ENCODE results near the gene POU2F3.

The POU2F3 gene

DNA sequence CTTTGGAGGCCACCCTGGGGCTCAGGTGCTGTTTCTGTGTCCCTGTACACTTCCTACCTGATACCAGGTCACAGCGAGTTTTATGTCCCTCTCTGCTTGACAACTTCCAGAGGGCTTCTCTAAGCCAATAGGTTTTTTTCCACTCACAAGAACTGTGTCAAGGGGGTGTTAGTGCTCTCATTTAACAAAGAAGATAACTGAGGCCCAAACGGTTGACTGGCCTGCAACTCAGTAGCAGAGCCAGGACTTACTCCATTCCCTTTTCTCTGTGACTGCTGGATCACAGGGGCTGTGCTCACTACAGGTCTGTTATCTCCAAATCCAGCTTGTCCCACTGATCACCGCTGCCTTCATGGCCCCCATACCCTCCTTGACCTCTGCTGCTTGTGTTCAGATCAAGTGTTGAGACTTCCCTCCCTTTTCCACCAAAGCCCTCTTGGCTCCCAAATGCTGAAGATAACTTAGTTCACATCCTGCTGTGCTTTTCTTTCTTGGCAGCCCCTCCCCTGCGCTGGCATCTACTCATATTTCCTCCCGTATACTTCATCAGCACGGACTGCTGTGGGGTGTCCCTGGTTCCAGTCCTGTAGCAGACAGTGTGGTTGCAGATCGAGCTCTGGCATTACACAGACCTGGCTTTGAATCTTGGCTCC lies 41.3 kb downstream of the POU2F3 start:
- DNase-seq (ENCODE audit: low read depth, low spot score): no peak

DNA sequence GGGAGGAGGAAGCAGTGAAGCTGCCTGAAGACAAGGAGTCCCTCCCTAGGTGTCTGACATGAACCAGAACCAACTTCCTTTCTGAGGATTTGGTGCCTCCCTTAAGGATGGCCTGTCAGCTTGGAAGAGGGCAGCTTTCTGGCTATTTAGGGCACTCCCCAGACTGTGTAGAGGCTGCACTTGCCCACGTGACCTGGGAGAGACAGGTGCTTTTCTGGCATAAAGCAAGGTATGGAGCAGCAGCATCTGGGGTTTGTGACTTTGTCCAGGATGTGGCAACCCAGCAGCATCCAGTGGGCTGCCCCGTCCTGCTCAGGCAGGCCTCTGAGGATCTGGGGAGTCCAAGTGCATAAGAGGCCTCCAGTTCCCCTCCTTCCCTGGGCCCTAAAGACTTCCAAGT lies 43.2 kb downstream of the POU2F3 start:
- no peak for DNase-seq (ENCODE audit: low read depth, low spot score)

DNA sequence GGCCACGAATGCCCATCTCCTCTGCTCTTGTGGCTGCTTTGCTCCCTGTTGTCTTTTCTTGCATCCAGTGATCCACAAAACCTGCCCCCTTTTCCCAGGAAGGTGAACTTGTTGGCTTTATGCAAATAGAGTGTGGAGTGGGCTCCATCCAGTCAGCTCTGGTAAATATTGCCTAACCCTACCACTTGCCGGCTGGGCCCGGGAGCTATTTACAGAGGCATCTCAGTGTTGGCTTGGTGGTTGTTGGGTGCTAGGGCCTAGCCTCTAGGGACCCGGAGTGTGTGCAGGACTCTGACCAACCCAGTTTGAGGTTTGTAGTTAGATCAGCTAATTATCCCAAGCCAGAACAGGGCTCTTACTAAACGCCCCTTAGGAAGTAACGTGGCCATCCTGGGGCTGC lies 44.3 kb downstream of the POU2F3 start:
- DNase-seq (ENCODE audit: low read depth, low spot score): no peak

DNA sequence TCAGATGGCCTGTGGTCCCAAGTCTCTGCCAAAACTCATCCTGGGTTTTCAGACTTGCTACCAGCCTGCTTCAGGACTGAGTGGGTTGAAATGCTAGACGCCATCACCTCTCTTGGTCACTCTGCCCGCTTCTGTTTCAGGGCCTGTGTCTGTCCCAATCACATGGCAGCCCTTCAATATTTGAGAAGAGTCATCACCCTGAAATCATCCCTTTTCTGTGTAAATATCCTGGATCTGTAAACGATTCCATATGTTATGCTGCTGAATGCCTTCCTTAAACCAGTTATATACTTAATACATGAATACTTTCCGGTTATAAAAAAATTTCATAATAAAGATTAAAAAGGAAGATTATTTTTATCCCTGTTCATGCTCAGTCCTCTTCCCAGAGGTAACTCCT lies 45.3 kb downstream of the POU2F3 start:
- DNase-seq (ENCODE audit: low read depth, low spot score): no peak

DNA sequence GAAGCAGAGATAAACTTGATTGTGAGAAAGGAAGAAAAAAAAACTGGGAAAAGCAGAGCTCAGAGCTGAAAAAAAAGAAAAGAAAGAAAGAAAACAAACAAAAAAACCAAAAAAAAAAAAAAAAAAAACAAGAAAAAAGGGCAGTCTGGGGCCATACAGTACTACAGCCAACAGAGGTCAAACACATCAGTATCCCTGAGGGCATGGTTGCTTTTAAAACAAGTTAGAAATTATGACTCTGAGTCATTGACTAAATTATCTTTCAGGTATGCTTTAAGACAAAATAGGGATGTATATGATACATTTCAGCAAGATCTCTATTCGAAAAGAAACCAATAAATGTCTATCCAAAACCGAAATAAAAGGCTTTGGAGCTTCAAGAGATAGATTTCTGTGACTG lies 48.1 kb downstream of the POU2F3 start:
- DNase-seq (ENCODE audit: low read depth, low spot score): no peak

DNA sequence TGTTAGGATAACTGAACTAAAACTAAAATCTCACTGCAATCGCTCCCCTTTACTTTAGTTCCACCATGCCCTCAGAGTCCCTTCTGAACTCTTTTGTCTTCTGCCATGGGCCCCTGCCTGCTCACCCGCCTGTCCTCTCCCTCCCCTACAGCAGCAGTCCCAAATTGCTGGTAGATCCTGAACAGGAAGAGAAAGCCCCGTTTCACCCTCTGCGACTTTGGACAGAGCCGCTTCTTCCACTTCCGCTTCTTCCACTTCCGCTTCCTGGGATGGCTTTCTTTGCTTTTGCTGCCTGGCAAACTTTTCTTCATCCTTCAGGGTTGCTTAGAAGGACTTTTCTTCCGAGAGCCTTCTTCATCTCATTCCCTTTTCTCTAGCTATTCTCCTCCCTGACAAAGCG lies 49.5 kb downstream of the POU2F3 start:
- DNase-seq (ENCODE audit: low read depth, low spot score): no peak

DNA sequence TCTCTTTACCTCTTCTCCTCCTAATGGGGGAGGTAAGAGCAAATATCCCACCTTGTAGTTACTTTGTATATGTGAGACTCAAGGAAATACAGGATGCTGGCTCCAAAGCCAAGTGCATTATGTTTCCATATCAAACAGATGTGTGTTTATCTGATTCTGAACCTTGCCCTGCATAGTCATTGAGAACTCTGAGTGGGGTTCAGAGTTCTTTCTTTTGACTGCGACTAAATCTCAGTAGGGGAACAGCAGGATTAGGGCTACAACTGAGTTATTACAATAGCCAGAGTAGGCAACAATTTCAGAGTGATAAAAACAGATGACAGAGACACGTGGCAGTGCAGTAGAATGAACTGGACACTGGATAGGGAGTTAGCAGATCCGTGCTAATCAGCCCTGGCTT lies 51.0 kb downstream of the POU2F3 start:
- DNase-seq (ENCODE audit: low read depth, low spot score): no peak

DNA sequence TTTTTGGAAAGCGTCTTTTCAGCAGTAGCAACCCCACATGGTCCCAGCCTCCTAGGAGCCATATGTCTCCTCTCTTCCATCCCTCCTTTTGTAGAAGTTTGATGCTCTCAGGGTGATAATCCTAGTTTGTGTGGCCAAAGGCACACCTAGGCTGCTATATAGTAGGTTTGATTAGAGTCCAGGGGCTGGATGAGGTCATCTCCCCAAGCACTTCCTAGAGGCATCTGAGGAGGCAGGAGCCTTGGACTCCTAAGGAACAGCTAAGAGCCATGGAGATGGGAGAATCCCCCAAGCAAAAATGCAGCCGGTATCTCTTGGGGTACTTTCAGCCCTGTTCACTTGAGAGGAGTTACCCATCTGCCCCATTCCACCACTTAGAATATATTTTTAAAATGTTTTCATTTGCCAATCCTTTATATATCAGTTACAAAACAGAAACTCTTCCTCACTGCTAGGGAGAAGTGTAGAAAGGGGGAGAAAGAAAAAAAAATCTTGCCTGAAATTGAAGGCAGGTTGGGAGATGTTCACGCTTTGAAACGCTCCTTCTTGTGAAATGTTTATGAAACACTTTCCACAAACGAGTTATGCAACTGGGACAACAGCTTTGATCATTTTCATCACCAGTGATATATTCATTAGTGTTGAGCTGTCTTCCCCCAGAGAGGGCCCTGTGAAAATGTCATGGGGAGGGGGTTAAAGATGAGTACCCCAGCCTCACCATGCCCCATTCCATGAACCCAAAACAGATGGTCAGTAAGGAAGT lies 53.3 kb downstream of the POU2F3 start:
- no peak for DNase-seq (ENCODE audit: low read depth, low spot score)

DNA sequence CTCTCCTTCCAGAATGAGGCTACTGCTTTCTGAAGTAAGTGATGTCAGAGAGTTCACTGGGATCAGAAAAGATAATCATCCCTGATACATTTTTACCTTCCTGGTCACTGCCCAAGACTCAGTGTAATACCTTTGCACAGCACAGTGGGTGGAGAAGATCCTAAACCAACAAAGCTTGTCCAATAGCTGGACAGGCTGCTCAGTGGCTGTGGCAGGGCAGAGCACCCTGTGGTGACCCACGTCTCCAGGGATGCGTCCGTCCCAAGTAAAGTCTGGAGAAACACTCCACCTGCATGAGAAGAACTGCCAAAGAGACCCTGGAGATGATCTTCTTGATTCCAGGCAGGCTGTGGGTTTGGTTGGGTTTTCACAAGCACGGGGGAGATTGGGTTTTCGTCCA lies 54.2 kb downstream of the POU2F3 start:
- no peak for DNase-seq (ENCODE audit: low read depth, low spot score)

DNA sequence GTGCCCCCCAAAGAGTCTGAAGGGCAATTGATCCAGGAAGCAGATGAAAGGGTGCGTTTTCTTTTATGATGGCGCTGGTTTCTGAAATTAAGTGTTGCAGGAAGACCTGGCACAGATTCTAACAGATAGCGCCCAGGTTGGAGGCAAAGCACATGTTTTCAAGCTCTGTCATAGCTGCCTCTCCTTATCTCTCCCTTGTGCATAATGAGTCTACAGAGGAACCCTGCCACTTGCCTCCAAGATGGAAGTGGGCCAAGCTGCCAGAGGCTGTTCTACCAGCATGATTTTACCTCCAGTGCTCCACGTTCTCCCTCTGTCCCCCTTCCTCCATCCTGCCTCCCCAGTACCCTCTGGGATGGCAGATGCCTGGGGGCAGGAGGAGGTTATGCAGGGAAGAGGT lies 55.2 kb downstream of the POU2F3 start:
- no peak for DNase-seq (ENCODE audit: low read depth, low spot score)

DNA sequence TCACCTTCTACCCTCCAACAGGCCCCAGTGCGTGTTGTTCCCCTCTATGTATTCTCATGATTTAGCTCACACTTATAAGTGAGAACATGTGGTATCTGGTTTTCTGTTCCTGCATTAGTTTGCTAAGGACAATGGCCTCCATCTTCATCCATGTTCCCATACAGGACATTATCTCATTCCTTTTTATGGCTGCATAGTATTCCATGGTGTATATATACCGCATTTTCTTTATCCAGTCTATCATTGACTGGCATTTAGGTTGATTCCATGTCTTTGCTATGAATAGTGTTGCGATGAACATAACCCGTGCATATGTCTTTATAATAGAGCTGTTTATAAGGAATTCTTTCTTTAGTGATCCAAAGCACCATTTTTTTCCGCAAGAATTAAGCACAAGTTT lies 56.6 kb downstream of the POU2F3 start:
- DNase-seq (ENCODE audit: low read depth, low spot score): no peak

DNA sequence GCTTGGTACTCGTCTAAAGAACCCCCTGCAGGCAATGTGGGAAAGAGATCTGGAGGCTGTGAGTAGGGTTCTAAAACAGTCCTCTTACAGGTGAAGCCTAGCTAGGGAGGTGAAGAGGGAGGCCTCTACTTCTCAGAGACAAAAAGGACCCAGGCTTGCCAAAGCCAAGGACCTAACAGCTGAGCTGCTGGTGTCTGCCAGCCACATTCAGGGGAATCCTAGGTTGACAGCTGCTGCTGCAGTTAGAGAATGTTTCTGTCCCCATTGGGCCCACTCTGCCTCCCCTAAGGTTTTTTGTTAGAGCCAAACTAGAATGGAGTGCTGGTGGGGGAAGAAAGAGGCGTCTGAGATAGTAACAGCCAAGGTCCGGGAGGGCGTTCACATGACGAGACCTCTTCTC lies 58.5 kb downstream of the POU2F3 start:
- no peak for DNase-seq (ENCODE audit: low read depth, low spot score)

DNA sequence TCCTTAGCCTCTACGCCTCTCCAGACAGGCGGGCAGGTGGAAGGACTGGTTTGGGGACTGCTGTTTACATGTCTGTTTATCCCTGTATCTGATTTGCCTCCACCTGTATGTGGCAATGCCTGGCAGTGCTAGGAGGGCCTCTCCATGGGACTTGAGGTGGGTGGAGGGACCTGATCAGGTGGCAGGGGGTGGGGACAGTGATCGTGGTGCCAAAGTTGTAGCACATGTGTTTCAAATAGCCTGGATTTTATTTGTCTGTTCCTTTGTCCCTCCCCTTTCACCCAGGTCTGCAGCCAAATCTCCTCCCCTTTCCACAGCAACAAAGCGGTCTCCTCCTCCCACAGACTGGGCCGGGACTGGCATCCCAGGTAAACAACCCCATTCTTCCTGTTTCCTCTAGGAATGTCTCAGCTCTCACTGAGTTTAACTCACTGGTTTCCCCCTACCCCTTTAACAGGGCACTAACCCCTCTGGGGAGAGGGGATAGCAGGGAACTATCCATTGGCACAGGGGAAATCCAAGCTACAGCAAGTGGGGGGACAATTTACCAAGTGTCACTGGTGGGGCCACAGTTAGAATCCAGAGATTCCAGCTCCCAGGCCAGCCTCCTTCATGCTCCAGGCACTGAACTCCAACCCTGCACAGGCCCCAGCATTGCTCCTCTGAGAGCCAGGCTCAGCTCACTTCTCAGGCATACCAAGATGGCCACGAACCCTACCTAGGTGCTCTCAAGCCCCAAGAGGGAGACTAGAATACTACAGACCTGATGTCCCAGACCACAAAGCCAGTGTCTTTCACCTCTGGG lies 62.3 kb downstream of the POU2F3 start:
- peak; percentile 81 for DNase-seq (ENCODE audit: low read depth, low spot score)

DNA sequence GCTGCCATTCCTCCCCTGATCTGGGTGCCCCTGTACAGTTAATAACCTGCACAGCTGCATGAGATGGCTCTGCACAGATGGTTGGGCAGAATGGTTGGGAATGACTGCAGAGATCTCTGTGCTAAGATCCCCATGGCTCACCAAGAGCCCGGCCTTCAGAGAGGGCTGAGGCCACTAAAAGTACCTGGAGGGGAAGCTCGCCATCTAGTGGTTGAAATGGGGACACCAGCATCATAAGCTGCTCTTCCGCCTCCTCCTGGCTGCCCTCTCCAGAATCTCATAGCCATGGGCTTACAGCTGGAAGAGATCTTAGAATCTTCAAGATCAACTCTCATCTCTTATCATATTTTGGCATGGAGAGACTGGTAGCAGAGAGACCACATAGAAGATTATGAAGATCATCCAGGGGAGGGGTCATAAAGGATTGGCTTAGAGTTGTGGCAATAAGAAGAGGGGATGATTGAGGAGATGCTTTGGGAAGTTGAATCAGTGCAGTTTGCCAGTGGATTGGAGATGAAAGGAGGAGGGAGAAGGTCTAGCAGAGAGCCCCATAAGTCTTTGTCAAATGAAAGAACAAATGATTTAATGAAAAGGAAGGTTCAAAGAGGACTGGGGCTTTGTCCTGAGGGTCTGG lies 63.2 kb downstream of the POU2F3 start:
- DNase-seq (ENCODE audit: low read depth, low spot score): peak; percentile 91

DNA sequence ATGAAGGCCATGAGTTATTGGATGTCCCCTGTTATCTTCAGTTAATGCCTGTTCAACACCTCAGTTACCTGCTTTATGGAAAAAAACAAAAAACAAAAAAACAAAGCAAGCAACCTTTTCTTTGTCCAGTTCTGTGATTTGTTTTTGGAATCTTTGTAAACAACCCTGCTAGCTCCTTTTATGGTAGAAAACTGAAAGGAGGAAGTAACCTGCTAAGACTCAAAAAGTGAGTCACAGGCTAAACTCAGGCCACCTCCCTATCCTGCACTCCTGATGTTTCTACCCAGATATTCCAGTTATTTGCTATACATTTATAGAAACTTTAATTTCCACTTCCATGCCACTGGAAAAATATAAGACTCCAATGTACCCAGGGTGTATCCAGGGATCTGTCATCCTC lies 64.6 kb downstream of the POU2F3 start:
- no peak for DNase-seq (ENCODE audit: low read depth, low spot score)

DNA sequence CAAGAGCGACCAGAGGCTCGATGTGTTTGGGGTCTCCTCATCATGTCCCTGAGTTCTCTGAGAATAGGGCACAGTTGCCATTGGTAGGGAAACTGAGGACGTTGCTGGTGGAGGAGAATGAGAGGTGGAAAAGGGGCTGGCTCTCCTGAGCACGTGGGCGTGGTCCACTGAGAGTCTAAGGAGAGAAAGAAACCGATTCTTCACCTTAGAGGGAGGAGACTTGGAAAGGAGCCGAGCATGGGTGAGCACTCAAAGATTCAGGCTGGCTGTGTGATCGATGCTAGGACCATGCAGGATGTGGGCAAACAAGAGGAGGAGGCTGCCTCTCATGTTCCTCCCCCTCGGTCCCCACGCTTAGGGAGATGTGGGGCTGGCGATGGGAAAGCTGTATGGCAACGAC lies 65.3 kb downstream of the POU2F3 start:
- DNase-seq (ENCODE audit: low read depth, low spot score): no peak

DNA sequence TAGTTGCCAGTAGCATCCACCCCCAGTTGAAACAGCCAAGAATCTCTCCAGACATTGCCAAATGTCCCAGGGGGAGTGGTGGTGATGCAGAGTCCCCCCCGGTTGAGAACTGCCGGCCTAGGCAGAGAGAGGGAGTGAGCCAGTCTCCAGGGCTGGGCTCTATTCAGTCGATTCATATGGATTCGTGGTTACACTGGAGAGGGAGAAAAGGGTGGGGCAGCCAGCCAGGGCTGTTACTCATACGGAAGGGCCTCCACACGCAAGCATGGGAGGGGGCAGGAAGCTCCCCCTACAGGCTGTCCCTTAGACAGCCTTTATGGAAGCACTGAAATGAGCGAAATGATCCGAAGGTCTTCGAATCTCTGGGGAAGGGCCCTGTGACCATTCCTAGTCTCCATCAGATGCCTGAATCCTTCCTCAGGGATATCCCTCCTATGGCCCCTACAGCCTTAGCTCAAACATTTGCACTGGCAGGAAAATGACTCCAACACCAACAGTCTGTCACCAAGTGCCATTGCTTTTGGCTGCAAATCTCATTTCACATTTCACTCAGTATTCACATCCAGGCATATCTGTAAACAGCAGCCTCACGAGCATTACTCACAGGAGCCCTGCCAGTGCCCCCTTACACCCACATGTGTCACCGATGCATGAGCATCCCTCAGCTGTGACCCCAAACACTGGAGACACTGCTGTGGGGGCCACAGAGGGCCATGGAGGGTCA lies 66.7 kb downstream of the POU2F3 start:
- peak; percentile 77 for DNase-seq (ENCODE audit: low read depth, low spot score)

DNA sequence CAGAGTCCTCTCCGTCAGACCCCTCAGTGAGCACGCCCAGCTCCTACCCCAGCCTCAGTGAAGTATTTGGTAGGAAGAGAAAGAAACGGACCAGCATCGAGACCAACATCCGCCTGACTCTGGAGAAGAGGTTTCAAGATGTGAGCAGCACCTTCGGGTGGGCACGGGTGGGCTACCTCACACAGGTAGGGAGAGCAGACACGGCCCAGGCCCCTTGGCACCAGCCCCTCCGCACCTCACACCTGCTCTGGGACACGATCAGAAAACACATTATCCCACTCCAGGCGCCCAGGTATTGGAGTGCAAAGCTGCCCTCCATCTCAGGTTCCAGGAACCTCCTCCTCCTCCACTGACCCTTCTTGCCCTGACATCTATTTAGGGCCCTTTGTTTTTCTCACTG lies 67.5 kb downstream of the POU2F3 start:
- no peak for DNase-seq (ENCODE audit: low read depth, low spot score)

DNA sequence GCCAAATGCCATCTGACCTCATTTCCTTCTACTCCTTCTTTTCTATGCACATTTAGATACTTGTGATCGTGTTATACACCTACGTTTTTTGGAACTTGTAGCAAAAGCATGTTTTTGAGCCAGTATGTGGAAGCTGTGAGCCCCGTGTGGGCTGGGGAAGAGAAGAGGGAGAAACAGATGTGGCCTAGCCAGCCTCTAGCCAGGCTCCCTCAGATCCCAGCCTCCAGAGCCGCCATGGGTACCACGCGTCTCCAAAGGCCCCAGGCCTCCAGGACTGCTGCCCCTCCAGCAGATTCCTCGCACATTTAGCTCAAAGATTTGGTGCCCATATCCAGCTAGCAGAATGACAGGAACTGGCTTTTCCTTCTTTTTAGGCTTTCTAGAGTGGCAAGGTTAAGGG lies 68.1 kb downstream of the POU2F3 start:
- DNase-seq (ENCODE audit: low read depth, low spot score): no peak

DNA sequence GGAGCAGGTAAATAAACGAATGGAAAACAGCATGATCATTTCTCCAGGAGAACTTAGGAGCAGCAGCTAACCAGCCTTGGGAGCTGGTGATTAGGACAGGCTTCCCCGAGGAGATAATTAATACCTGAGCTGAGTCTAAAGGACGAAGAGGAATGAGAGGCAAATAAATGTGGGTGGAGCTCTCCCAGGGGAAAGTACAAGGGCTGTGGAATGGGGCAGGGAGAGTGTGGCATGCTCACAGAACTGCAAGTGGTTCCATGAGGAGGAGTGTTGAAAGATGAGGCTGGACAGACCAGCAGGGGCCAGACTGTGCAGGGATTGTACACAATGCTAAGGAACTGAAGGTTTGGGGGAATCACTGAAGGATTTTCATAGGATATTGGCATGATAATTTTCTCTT lies 70.9 kb downstream of the POU2F3 start:
- DNase-seq (ENCODE audit: low read depth, low spot score): no peak

DNA sequence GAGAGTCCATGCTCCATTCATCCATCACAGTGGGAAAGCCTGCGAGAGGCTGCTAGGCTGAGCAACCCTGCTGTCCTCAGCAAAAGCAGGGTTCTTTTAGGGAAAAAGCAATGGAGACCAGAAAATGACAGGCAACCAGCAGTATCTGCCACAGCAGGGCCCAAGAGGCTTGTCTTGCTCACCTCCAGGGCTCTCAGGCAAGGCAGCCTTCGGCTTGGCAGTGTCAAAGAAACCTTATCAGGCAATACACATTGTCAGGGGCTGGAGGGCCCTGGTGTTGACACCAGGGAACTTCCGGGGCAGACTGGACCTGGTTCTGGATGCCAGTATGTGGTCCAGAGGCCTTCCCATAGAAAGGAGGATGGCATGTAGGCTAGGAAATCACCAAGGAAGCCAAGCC lies 74.9 kb downstream of the POU2F3 start:
- no peak for DNase-seq (ENCODE audit: low read depth, low spot score)
